Measurements from ENCODE around the gene UBE4B. TPM values are rescaled to one million over a fixed set of nuclear protein-coding genes. Genes with fewer than 3 reads are reported as not detected.

Gene UBE4B
- total and polyA plus RNA-seq, 9 of the 15 experiments (the other 6 are each of a cell fraction or from before 2014, with no cell fraction given), result 11.7 to 73.7 (median 40.1) TPM

GRCh38 chr1:10160173-10160572, 127.4 kb downstream of the UBE4B start:
- FAIRE-seq, result no peak
- in situ Hi-C loops (cut with MboI), result no loop called here
- no peak overlapping the region for H3K4me3 ChIP-seq
- H3K4me1 ChIP-seq (replicated peaks in 1 of 2; ENCODE audit: control insufficient read depth in 2 of 2, insufficient read depth in 2 of 2, low read length in 2 of 2), result no peaks in the 10 kb centered on the region
- no TSS peak for BruUV-seq (replicated peaks)
- H3K27ac ChIP-seq (ENCODE audit: extremely low read depth, low read depth, low read length), result no peak overlapping the region
- no peak overlapping the region for H3K4me2 ChIP-seq (ENCODE audit: insufficient read depth, low read length)
- no peak overlapping the region for H2AFZ ChIP-seq (ENCODE audit: low read depth, low read length)
- H3K79me2 ChIP-seq (ENCODE audit: control insufficient read depth, insufficient read depth, low read length), result no peaks in the 10 kb centered on the region
- no peak for ATAC-seq
- no peak for DNase-seq (ENCODE audit: extremely low read depth in 1 of 4, low spot score in 3 of 4)
- no peaks in the 10 kb centered on the region for H3K9me3 ChIP-seq (replicated peaks; ENCODE audit: control insufficient read depth, insufficient read depth, low read depth, low read length)
- ChIA-PET POLR2A (interaction anchor here (0.6 to 2.0 kb wide), 4 partner anchors 11 to 171 kb away, joined by 3 to 7 read pairs (median 4); no protein-coding TSS in a partner anchor), CTCF (ENCODE audit: low intra/inter-chr PET ratio) (no interaction called here)
- H3K9ac ChIP-seq (ENCODE audit: insufficient read depth in 1 of 2, low read depth in 2 of 2, low read length in 2 of 2), result no peak overlapping the region
- H3K36me3 ChIP-seq (ENCODE audit: control insufficient read depth, insufficient read depth, low read length), result peaks cover 61% of the 10 kb centered on the region
- H3K9me1 ChIP-seq (ENCODE audit: control insufficient read depth, insufficient read depth, low read length), result no peaks in the 10 kb centered on the region
- H3K27me3 ChIP-seq (ENCODE audit: control insufficient read depth in 2 of 2, insufficient read depth in 2 of 2, low read length in 2 of 2), result no peaks in the 10 kb centered on the region
- no peak for TF ChIP-seq DPF2 (IDR thresholded peaks at IDR 0.05)
- TF ChIP-seq CBFA2T3 (IDR thresholded peaks at IDR 0.05), result no peak
- intact Hi-C loops (cut with micrococcal nuclease), result no loop called here
- 0 out of 2 replicates have a peak, but pooled peaks cover 3% of the 10 kb centered on the region for H4K20me1 ChIP-seq (replicated peaks; ENCODE audit: control insufficient read depth, insufficient read depth, low read length)
- 62% methylated on average over 3 of the region's 3 CpGs for WGBS (ENCODE audit: insufficient coverage, low coverage, missing lambda C conversion rate)

GRCh38 chr1:10160907-10161490, 128.2 kb downstream of the UBE4B start:
- H3K4me1 ChIP-seq (replicated peaks in 1 of 2; ENCODE audit: control insufficient read depth in 2 of 2, insufficient read depth in 2 of 2, low read length in 2 of 2), result no peaks in the 10 kb centered on the region
- DNase-seq (ENCODE audit: extremely low read depth in 1 of 4, low spot score in 3 of 4) (no peak), ATAC-seq (no peak), FAIRE-seq (no peak)
- no peaks in the 10 kb centered on the region for H3K27me3 ChIP-seq (ENCODE audit: control insufficient read depth in 2 of 2, insufficient read depth in 2 of 2, low read length in 2 of 2)
- no peak overlapping the region for H3K27ac ChIP-seq (ENCODE audit: extremely low read depth, low read depth, low read length)
- in situ Hi-C loops (cut with MboI) (no loop called here), intact Hi-C loops (cut with micrococcal nuclease) (no loop called here)
- no peak overlapping the region for H3K4me3 ChIP-seq
- ChIA-PET POLR2A (interaction anchor here (0.6 to 2.0 kb wide), 5 partner anchors 9 to 364 kb away, joined by 3 to 7 read pairs (median 3); no protein-coding TSS in a partner anchor), CTCF (ENCODE audit: low intra/inter-chr PET ratio) (interaction anchor here (0.7 kb wide), 1 partner anchor 193 kb away, joined by 3 read pairs; no protein-coding TSS in a partner anchor)
- peaks cover 65% of the 10 kb centered on the region for H3K36me3 ChIP-seq (ENCODE audit: control insufficient read depth, insufficient read depth, low read length)
- H3K9ac ChIP-seq (ENCODE audit: insufficient read depth in 1 of 2, low read depth in 2 of 2, low read length in 2 of 2), result no peak overlapping the region
- H3K4me2 ChIP-seq (ENCODE audit: insufficient read depth, low read length), result no peak overlapping the region
- H4K20me1 ChIP-seq (replicated peaks; ENCODE audit: control insufficient read depth, insufficient read depth, low read length), result 0 out of 2 replicates have a peak, but pooled peaks cover 3% of the 10 kb centered on the region
- no peaks in the 10 kb centered on the region for H3K9me3 ChIP-seq (replicated peaks; ENCODE audit: control insufficient read depth, insufficient read depth, low read depth, low read length)
- BruUV-seq (replicated peaks), result no TSS peak
- H3K9me1 ChIP-seq (ENCODE audit: control insufficient read depth, insufficient read depth, low read length), result no peaks in the 10 kb centered on the region
- no peaks in the 10 kb centered on the region for H3K79me2 ChIP-seq (ENCODE audit: control insufficient read depth, insufficient read depth, low read length)
- H2AFZ ChIP-seq (ENCODE audit: low read depth, low read length), result no peak overlapping the region
- WGBS (ENCODE audit: insufficient coverage, low coverage, missing lambda C conversion rate), result 83% methylated on average over 12 of the region's 12 CpGs
- TF ChIP-seq SIN3B (IDR thresholded peaks at IDR 0.05; ENCODE audit: low read depth) (no peak), ZMIZ1 (IDR thresholded peaks at IDR 0.05; ENCODE audit: low read depth in 2 of 2, low read length in 2 of 2) (no peak), HOXB6 (CRISPR knock-in tag; IDR thresholded peaks at IDR 0.05; ENCODE audit: borderline replicate concordance) (no peak), MAX (CRISPR knock-in tag; IDR thresholded peaks at IDR 0.05) (no peak), ZBTB26 (CRISPR knock-in tag; IDR thresholded peaks at IDR 0.05) (no peak), BRCA1 (IDR thresholded peaks at IDR 0.05) (no peak), BRCA1 (CRISPR knock-in tag; IDR thresholded peaks at IDR 0.05) (no peak), ETV5 (CRISPR knock-in tag; IDR thresholded peaks at IDR 0.05; ENCODE audit: low read depth) (no peak), ZBTB7A (IDR thresholded peaks at IDR 0.05; ENCODE audit: borderline replicate concordance, control insufficient read depth, low read depth, low read length) (no peak)

Data from K562 (cell line).